HEK293 (cell line): Measurements from ENCODE around the gene CAV2.

Source experiments
- ATF2 ChIP-seq: fragments of 450-650 bp; formaldehyde crosslinking; IDR thresholded peaks from 2 replicates; pipeline ENCODE4 v1.5.1; 2016; ENCODE audit warnings: missing biosample characterization, missing genetic modification characterization, low read depth
- GLI4 ChIP-seq: fragments of 450-650 bp; formaldehyde crosslinking; IDR thresholded peaks from 2 replicates; pipeline ENCODE4 v1.5.1; 2016; ENCODE audit warnings: missing biosample characterization, missing genetic modification characterization
- INSM2 ChIP-seq: fragments of 450-650 bp; formaldehyde crosslinking; IDR thresholded peaks from 2 replicates; pipeline ENCODE4 v1.5.1; 2016; ENCODE audit warnings: missing biosample characterization, missing genetic modification characterization
- KLF10 ChIP-seq: fragments of 450-650 bp; IDR thresholded peaks from 2 replicates; pipeline ENCODE4 v1.5.1; 2018; ENCODE audit warnings: missing biosample characterization, mild to moderate bottlenecking, missing genetic modification characterization
- MYNN ChIP-seq: fragments of 450-650 bp; formaldehyde crosslinking; IDR thresholded peaks from 2 replicates; pipeline ENCODE4 v1.5.1; 2016; ENCODE audit warnings: missing biosample characterization, missing genetic modification characterization, borderline replicate concordance
- OVOL3 ChIP-seq: fragments of 450-650 bp; formaldehyde crosslinking; IDR thresholded peaks from 2 replicates; pipeline ENCODE4 v1.5.1; 2016; ENCODE audit warnings: missing biosample characterization, missing genetic modification characterization
- PATZ1 ChIP-seq: fragments of 450-650 bp; formaldehyde crosslinking; IDR thresholded peaks from 2 replicates; pipeline ENCODE4 v1.5.1; 2016; ENCODE audit warnings: missing biosample characterization, missing genetic modification characterization
- YY1 ChIP-seq: fragments of 450-650 bp; formaldehyde crosslinking; IDR thresholded peaks from 2 replicates; pipeline ENCODE4 v1.5.1; 2018; ENCODE audit warnings: missing biosample characterization, missing genetic modification characterization
- ZBTB10 ChIP-seq: fragments of 450-650 bp; formaldehyde crosslinking; IDR thresholded peaks from 2 replicates; pipeline ENCODE4 v1.5.1; 2016; ENCODE audit warnings: missing biosample characterization, missing genetic modification characterization
- ZBTB21 ChIP-seq: fragments of 450-650 bp; formaldehyde crosslinking; IDR thresholded peaks from 2 replicates; pipeline ENCODE4 v1.5.1; 2017; ENCODE audit warnings: missing biosample characterization, missing genetic modification characterization
- ZEB2 ChIP-seq: fragments of 450-650 bp; formaldehyde crosslinking; IDR thresholded peaks from 2 replicates; pipeline ENCODE4 v1.5.1; 2016; ENCODE audit warnings: missing biosample characterization, missing genetic modification characterization
- ZIC2 ChIP-seq: fragments of 450-650 bp; formaldehyde crosslinking; IDR thresholded peaks from 2 replicates; pipeline ENCODE4 v1.5.1; 2016; ENCODE audit warnings: missing biosample characterization, missing genetic modification characterization
- ZNF132 ChIP-seq: fragments of 450-650 bp; formaldehyde crosslinking; IDR thresholded peaks from 2 replicates; pipeline ENCODE4 v1.5.1; 2017; ENCODE audit warnings: missing biosample characterization, missing genetic modification characterization, borderline replicate concordance
- ZNF148 ChIP-seq: fragments of 450-650 bp; formaldehyde crosslinking; IDR thresholded peaks from 2 replicates; pipeline ENCODE4 v1.5.0; 2017; ENCODE audit warnings: missing biosample characterization, missing genetic modification characterization, borderline replicate concordance
- ZNF19 ChIP-seq: fragments of 450-650 bp; formaldehyde crosslinking; IDR thresholded peaks from 2 replicates; pipeline ENCODE4; 2016; ENCODE audit warnings: missing biosample characterization, missing genetic modification characterization, low read depth
- ZNF221 ChIP-seq: fragments of 450-650 bp; formaldehyde crosslinking; IDR thresholded peaks from 2 replicates; pipeline ENCODE4 v1.5.1; 2017; ENCODE audit warnings: missing biosample characterization, missing genetic modification characterization, borderline replicate concordance
- ZNF302 ChIP-seq: fragments of 450-650 bp; formaldehyde crosslinking; IDR thresholded peaks from 2 replicates; pipeline ENCODE4 v1.5.1; 2016; ENCODE audit warnings: missing biosample characterization, missing genetic modification characterization, low read depth
- ZNF341 ChIP-seq: fragments of 450-650 bp; formaldehyde crosslinking; IDR thresholded peaks from 2 replicates; pipeline ENCODE4; 2016; ENCODE audit warnings: low read depth, missing biosample characterization, missing genetic modification characterization
- ZNF398 ChIP-seq: fragments of 450-650 bp; formaldehyde crosslinking; IDR thresholded peaks from 2 replicates; pipeline ENCODE4 v1.5.1; 2017; ENCODE audit warnings: missing biosample characterization, missing genetic modification characterization
- ZNF530 ChIP-seq: fragments of 450-650 bp; formaldehyde crosslinking; IDR thresholded peaks from 2 replicates; pipeline ENCODE4 v1.5.1; 2016; ENCODE audit warnings: low read depth, missing biosample characterization, missing genetic modification characterization
- ZNF585B ChIP-seq: fragments of 450-650 bp; formaldehyde crosslinking; IDR thresholded peaks from 2 replicates; pipeline ENCODE4 v1.5.1; 2016; ENCODE audit warnings: missing biosample characterization, missing genetic modification characterization
- ZNF629 ChIP-seq: fragments of 450-650 bp; formaldehyde crosslinking; IDR thresholded peaks from 2 replicates; pipeline ENCODE4 v1.5.1; 2017; ENCODE audit warnings: missing biosample characterization, missing genetic modification characterization
- ZNF776 ChIP-seq: fragments of 450-650 bp; formaldehyde crosslinking; IDR thresholded peaks from 2 replicates; pipeline ENCODE4 v1.5.0; 2017; ENCODE audit warnings: missing biosample characterization, missing genetic modification characterization, borderline replicate concordance
- ZNF785 ChIP-seq: fragments of 450-650 bp; formaldehyde crosslinking; IDR thresholded peaks from 2 replicates; pipeline ENCODE4 v1.5.1; 2016; ENCODE audit warnings: missing biosample characterization, missing genetic modification characterization
- ZSCAN23 ChIP-seq: fragments of 450-650 bp; formaldehyde crosslinking; IDR thresholded peaks from 2 replicates; pipeline ENCODE4 v1.5.1; 2016; ENCODE audit warnings: missing biosample characterization, missing genetic modification characterization
- ZXDB ChIP-seq: fragments of 450-650 bp; formaldehyde crosslinking; IDR thresholded peaks from 2 replicates; pipeline ENCODE4 v1.5.1; 2016; ENCODE audit warnings: missing biosample characterization, missing genetic modification characterization
- TF ChIP-seq, protein P1 (sequence below): fragments of 450-650 bp; formaldehyde crosslinking; IDR thresholded peaks from 2 replicates; pipeline ENCODE4 v1.5.1; 2016; ENCODE audit warnings: missing biosample characterization, missing genetic modification characterization

CAV2 gene

GRCh38 chr7:116547347-116547746 is 47.8 kb downstream of the CAV2 start (continued):
- no peak for TF ChIP-seq ZNF530 (tag by site-specific recombination)
- no peak for TF ChIP-seq ZNF776
- TF ChIP-seq ZBTB10 (tag by site-specific recombination), result 0 out of 2 replicates have a peak, but pooled peaks have one; percentile 24
- TF ChIP-seq YY1, result no peak
- no peak for TF ChIP-seq ZNF398 (tag by site-specific recombination)
- TF ChIP-seq ZBTB21 (tag by site-specific recombination), result peak; percentile 51; the same call in 1 of the 2 replicates
- TF ChIP-seq PATZ1 (tag by site-specific recombination), result peak; percentile 49; the same call in 1 of the 2 replicates
- no peak for TF ChIP-seq ZNF132 (tag by site-specific recombination)
- TF ChIP-seq ZNF585B, result no peak
- no peak for TF ChIP-seq ZNF19 (tag by site-specific recombination)
- no peak for TF ChIP-seq ZNF341
- TF ChIP-seq ZNF629, result peak; percentile 91
- TF ChIP-seq ZNF148 (tag by site-specific recombination), result no peak
- no peak for TF ChIP-seq OVOL3 (tag by site-specific recombination)
- TF ChIP-seq, protein P1, sequence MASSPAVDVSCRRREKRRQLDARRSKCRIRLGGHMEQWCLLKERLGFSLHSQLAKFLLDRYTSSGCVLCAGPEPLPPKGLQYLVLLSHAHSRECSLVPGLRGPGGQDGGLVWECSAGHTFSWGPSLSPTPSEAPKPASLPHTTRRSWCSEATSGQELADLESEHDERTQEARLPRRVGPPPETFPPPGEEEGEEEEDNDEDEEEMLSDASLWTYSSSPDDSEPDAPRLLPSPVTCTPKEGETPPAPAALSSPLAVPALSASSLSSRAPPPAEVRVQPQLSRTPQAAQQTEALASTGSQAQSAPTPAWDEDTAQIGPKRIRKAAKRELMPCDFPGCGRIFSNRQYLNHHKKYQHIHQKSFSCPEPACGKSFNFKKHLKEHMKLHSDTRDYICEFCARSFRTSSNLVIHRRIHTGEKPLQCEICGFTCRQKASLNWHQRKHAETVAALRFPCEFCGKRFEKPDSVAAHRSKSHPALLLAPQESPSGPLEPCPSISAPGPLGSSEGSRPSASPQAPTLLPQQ (tag by site-specific recombination), result no peak
- TF ChIP-seq ZIC2 (tag by site-specific recombination), result no peak
- TF ChIP-seq INSM2 (tag by site-specific recombination), result peak; percentile 85
- TF ChIP-seq ZSCAN23 (tag by site-specific recombination), result peak; percentile 53; the same call in 1 of the 2 replicates
- TF ChIP-seq GLI4 (tag by site-specific recombination), result no peak
- no peak for TF ChIP-seq ZXDB (tag by site-specific recombination)
- TF ChIP-seq ZEB2 (tag by site-specific recombination), result peak; percentile 94
- no peak for TF ChIP-seq ZNF785 (tag by site-specific recombination)
- no peak for TF ChIP-seq ZNF221 (tag by site-specific recombination)
- no peak for TF ChIP-seq MYNN
- peak; percentile 70 for TF ChIP-seq ATF2 (tag by site-specific recombination)
- TF ChIP-seq KLF10 (tag by site-specific recombination), result peak; percentile 48
- TF ChIP-seq ZNF302 (tag by site-specific recombination), result no peak
